ENCODE data around the gene PLCB4.

The PLCB4 gene

DNA sequence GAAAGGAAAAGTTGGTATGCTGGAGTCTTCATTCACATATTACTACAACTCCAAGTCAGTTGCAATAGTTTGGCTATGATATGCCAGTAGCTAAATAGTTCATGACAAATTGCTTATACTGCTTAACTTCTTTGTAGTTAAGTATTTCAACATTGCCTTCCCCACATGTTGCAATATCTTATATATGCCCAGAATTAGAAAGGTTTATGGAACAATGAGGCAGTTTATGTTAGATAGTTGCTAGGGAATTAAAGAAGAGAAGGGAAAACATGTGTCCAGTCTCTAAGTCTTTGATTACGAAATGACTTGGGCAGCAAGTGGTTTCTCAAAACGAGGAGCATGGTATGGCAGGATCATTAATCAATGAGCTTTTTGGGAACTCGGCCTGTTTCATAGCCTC, 145.8 kb downstream of the PLCB4 start:
- H3K27ac ChIP-seq (ENCODE audit: extremely low read depth, low read depth, low read length), result no peak overlapping the region
- no peak for TF ChIP-seq KLF8 (tag by site-specific recombination; IDR thresholded peaks at IDR 0.05)
- no peak for TF ChIP-seq ZNF214 (tag by site-specific recombination; IDR thresholded peaks at IDR 0.05; ENCODE audit: borderline replicate concordance)
- TF ChIP-seq ZNF514 (tag by site-specific recombination; IDR thresholded peaks at IDR 0.05), result no peak
- TF ChIP-seq, protein P1, sequence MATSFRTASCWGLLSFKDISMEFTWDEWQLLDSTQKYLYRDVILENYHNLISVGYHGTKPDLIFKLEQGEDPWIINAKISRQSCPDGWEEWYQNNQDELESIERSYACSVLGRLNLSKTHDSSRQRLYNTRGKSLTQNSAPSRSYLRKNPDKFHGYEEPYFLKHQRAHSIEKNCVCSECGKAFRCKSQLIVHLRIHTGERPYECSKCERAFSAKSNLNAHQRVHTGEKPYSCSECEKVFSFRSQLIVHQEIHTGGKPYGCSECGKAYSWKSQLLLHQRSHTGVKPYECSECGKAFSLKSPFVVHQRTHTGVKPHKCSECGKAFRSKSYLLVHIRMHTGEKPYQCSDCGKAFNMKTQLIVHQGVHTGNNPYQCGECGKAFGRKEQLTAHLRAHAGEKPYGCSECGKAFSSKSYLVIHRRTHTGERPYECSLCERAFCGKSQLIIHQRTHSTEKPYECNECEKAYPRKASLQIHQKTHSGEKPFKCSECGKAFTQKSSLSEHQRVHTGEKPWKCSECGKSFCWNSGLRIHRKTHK (tag by site-specific recombination; IDR thresholded peaks at IDR 0.05), result no peak
- no peak for TF ChIP-seq ZNF184 (tag by site-specific recombination; IDR thresholded peaks at IDR 0.05)
- TF ChIP-seq, protein P2, sequence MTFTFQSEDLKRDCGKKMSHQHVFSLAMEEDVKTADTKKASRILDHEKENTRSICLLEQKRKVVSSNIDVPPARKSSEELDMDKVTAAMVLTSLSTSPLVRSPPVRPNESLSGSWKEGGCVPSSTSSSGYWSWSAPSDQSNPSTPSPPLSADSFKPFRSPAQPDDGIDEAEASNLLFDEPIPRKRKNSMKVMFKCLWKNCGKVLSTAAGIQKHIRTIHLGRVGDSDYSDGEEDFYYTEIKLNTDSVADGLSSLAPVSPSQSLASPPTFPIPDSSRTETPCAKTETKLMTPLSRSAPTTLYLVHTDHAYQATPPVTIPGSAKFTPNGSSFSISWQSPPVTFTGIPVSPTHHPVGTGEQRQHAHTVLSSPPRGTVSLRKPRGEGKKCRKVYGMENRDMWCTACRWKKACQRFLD (tag by site-specific recombination; IDR thresholded peaks at IDR 0.05), result no peak
- TF ChIP-seq ZNF624 (tag by site-specific recombination; IDR thresholded peaks at IDR 0.05), result no peak
- TF ChIP-seq ZNF324 (tag by site-specific recombination; IDR thresholded peaks at IDR 0.05), result no peak
- no peak for TF ChIP-seq ZNF707 (tag by site-specific recombination; IDR thresholded peaks at IDR 0.05)
- no peak for TF ChIP-seq MEIS1 (CRISPR knock-in tag; IDR thresholded peaks at IDR 0.05; ENCODE audit: borderline replicate concordance)
- no peak for TF ChIP-seq ZNF114 (tag by site-specific recombination; IDR thresholded peaks at IDR 0.05)
- TF ChIP-seq ZNF654 (tag by site-specific recombination; IDR thresholded peaks at IDR 0.05; ENCODE audit: low read depth), result no peak
- no peak for TF ChIP-seq ZNF146 (tag by site-specific recombination; IDR thresholded peaks at IDR 0.05)
- no peak for TF ChIP-seq ZNF701 (tag by site-specific recombination; IDR thresholded peaks at IDR 0.05)
- no peak for TF ChIP-seq ZXDB (tag by site-specific recombination; IDR thresholded peaks at IDR 0.05)
- no peak for TF ChIP-seq ZNF121 (tag by site-specific recombination; IDR thresholded peaks at IDR 0.05)
- TF ChIP-seq ZNF24 (tag by site-specific recombination; IDR thresholded peaks at IDR 0.05), result no peak
- no peaks in the 10 kb centered on the region for H3K36me3 ChIP-seq (ENCODE audit: control insufficient read depth in 2 of 2, insufficient read depth in 1 of 2, low read length in 2 of 2)
- CTCF ChIA-PET, result interaction anchor here (0.9 kb wide), 1 partner anchor 40 kb away, joined by 3 read pairs; no protein-coding TSS in a partner anchor
- no peak overlapping the region for H3K4me3 ChIP-seq (ENCODE audit: low read depth, low read length)
- POLR2A ChIA-PET, result no interaction called here
- H3K4me1 ChIP-seq (ENCODE audit: control insufficient read depth, insufficient read depth, low read length), result no peaks in the 10 kb centered on the region
- no peaks in the 10 kb centered on the region for H3K9me3 ChIP-seq (ENCODE audit: control insufficient read depth, insufficient read depth, low read depth, low read length)

DNA sequence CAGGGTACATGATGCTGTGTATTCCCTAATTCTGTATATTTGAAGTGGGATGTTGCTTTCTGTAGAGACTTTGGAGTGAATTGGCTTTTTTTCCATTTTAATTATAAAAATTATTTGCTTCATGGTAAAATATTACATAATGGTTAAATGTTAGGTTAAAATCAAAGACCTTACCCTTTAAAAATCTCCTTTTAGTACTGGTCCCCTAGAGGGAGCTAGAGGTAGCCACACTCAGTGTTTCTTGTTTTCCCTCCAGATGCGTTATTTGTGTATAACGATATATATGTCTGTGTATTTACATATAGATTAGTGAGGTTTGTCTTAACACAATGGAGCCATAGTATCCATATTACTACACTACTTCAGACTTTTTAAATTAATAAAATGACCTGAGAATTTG, 146.7 kb downstream of the PLCB4 start:
- no peak overlapping the region for H3K4me3 ChIP-seq (ENCODE audit: low read depth, low read length)
- H3K4me1 ChIP-seq (ENCODE audit: control insufficient read depth, insufficient read depth, low read length), result no peaks in the 10 kb centered on the region
- POLR2A ChIA-PET, result no interaction called here
- H3K27ac ChIP-seq (ENCODE audit: extremely low read depth, low read depth, low read length), result no peak overlapping the region
- CTCF ChIA-PET, result interaction anchor here (0.6 to 1.0 kb wide), 2 partner anchors 12 to 96 kb away, joined by 4 read pairs; no protein-coding TSS in a partner anchor
- no peaks in the 10 kb centered on the region for H3K9me3 ChIP-seq (ENCODE audit: control insufficient read depth, insufficient read depth, low read depth, low read length)
- no peaks in the 10 kb centered on the region for H3K36me3 ChIP-seq (ENCODE audit: control insufficient read depth in 2 of 2, insufficient read depth in 1 of 2, low read length in 2 of 2)
- TF ChIP-seq ZNF837 (tag by site-specific recombination; IDR thresholded peaks at IDR 0.05) (no peak), ZNF670 (tag by site-specific recombination; IDR thresholded peaks at IDR 0.05; ENCODE audit: low read depth) (no peak), ZNF184 (tag by site-specific recombination; IDR thresholded peaks at IDR 0.05) (no peak), REPIN1 (tag by site-specific recombination; IDR thresholded peaks at IDR 0.05; ENCODE audit: low read depth) (no peak), ZNF571 (tag by site-specific recombination; IDR thresholded peaks at IDR 0.05) (no peak), ZNF623 (tag by site-specific recombination; IDR thresholded peaks at IDR 0.05) (no peak), ZNF266 (tag by site-specific recombination; IDR thresholded peaks at IDR 0.05; ENCODE audit: low read depth) (no peak), ZNF366 (tag by site-specific recombination; conservative IDR thresholded peaks at IDR 0.05) (no peak)
- TF ChIP-seq, protein P3, sequence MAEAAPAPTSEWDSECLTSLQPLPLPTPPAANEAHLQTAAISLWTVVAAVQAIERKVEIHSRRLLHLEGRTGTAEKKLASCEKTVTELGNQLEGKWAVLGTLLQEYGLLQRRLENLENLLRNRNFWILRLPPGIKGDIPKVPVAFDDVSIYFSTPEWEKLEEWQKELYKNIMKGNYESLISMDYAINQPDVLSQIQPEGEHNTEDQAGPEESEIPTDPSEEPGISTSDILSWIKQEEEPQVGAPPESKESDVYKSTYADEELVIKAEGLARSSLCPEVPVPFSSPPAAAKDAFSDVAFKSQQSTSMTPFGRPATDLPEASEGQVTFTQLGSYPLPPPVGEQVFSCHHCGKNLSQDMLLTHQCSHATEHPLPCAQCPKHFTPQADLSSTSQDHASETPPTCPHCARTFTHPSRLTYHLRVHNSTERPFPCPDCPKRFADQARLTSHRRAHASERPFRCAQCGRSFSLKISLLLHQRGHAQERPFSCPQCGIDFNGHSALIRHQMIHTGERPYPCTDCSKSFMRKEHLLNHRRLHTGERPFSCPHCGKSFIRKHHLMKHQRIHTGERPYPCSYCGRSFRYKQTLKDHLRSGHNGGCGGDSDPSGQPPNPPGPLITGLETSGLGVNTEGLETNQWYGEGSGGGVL (tag by site-specific recombination; IDR thresholded peaks at IDR 0.05), result no peak
- TF ChIP-seq, protein P4, sequence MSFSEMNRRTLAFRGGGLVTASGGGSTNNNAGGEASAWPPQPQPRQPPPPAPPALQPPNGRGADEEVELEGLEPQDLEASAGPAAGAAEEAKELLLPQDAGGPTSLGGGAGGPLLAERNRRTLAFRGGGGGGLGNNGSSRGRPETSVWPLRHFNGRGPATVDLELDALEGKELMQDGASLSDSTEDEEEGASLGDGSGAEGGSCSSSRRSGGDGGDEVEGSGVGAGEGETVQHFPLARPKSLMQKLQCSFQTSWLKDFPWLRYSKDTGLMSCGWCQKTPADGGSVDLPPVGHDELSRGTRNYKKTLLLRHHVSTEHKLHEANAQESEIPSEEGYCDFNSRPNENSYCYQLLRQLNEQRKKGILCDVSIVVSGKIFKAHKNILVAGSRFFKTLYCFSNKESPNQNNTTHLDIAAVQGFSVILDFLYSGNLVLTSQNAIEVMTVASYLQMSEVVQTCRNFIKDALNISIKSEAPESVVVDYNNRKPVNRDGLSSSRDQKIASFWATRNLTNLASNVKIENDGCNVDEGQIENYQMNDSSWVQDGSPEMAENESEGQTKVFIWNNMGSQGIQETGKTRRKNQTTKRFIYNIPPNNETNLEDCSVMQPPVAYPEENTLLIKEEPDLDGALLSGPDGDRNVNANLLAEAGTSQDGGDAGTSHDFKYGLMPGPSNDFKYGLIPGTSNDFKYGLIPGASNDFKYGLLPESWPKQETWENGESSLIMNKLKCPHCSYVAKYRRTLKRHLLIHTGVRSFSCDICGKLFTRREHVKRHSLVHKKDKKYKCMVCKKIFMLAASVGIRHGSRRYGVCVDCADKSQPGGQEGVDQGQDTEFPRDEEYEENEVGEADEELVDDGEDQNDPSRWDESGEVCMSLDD (tag by site-specific recombination; IDR thresholded peaks at IDR 0.05), result no peak
- TF ChIP-seq, protein P5, sequence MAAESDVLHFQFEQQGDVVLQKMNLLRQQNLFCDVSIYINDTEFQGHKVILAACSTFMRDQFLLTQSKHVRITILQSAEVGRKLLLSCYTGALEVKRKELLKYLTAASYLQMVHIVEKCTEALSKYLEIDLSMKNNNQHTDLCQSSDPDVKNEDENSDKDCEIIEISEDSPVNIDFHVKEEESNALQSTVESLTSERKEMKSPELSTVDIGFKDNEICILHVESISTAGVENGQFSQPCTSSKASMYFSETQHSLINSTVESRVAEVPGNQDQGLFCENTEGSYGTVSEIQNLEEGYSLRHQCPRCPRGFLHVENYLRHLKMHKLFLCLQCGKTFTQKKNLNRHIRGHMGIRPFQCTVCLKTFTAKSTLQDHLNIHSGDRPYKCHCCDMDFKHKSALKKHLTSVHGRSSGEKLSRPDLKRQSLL (tag by site-specific recombination; IDR thresholded peaks at IDR 0.05), result no peak
- TF ChIP-seq, protein P6, sequence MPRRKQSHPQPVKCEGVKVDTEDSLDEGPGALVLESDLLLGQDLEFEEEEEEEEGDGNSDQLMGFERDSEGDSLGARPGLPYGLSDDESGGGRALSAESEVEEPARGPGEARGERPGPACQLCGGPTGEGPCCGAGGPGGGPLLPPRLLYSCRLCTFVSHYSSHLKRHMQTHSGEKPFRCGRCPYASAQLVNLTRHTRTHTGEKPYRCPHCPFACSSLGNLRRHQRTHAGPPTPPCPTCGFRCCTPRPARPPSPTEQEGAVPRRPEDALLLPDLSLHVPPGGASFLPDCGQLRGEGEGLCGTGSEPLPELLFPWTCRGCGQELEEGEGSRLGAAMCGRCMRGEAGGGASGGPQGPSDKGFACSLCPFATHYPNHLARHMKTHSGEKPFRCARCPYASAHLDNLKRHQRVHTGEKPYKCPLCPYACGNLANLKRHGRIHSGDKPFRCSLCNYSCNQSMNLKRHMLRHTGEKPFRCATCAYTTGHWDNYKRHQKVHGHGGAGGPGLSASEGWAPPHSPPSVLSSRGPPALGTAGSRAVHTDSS (tag by site-specific recombination; IDR thresholded peaks at IDR 0.05), result no peak

Data from HEK293 (cell line).